Thoracic aorta (tissue), 2 donors: Measurements from ENCODE around the gene ST6GALNAC3. TPM values are rescaled to one million over a fixed set of nuclear protein-coding genes. Genes with fewer than 3 reads are reported as not detected.

Experiments used
- ATAC-seq: fragments of 150-250 bp; one replicate; pipeline ENCODE4 v1.8.0; 2017; ENCODE audit warnings: low read depth; ENCODE audit not compliant: insufficient number of reproducible peaks, low FRiP score
- DNase-seq: peaks from one replicate; pipeline ENCODE4 v3.0.0-alpha.2; 2020; ENCODE audit warnings: low spot score
- H3K27ac ChIP-seq, 2 donors: fragments of 200-600 bp; sonication (generic); 1 replicate in 1 of 2; 2 replicates in 1 of 2; pipeline ENCODE4 v1.5.1; 2016; ENCODE audit warnings: mild to moderate bottlenecking in 2 of 2, moderate library complexity in 2 of 2
- H3K27me3 ChIP-seq: fragments of 200-600 bp; sonication (generic); replicated peaks from 2 replicates; pipeline ENCODE4 v1.6.0; 2016; ENCODE audit warnings: mild to moderate bottlenecking; ENCODE audit not compliant: insufficient read depth
- H3K36me3 ChIP-seq: fragments of 200-600 bp; sonication (generic); one replicate; pipeline ENCODE4 v1.5.1; 2016
- H3K4me1 ChIP-seq, 2 donors: fragments of 200-600 bp; sonication (generic); 1 replicate in 1 of 2; 2 replicates in 1 of 2; pipeline versions ENCODE4 v1.5.1 to v1.6.0; 2016; ENCODE audit warnings: low read depth in 2 of 2, mild to moderate bottlenecking in 1 of 2; ENCODE audit not compliant: control insufficient read depth in 1 of 2
- H3K4me3 ChIP-seq: fragments of 200-600 bp; sonication (generic); 2 replicates; pipeline ENCODE4 v1.5.1; 2016; ENCODE audit warnings: mild to moderate bottlenecking
- H3K9me3 ChIP-seq: fragments of 200-600 bp; sonication (generic); 2 replicates; pipeline ENCODE4 v1.5.1; 2016
- total RNA-seq, 2 donors: library from RNA; depleted of rRNA; stranded (reverse); fragments of >200 nt; gene quantifications; one replicate each; pipeline versions ENCODE4 v1.1.0 to v1.2.3, GENCODE V29; 2016
- TF ChIP-seq, protein P1 (sequence below): fragments of 200-600 bp; sonication (generic); IDR thresholded peaks from one replicate; pipeline ENCODE4 v1.5.1; 2019; ENCODE audit warnings: antibody characterized with exemption

The ST6GALNAC3 gene
- total RNA-seq, 2 donors from 2014 or later, result 1.4 to 9.5 TPM

DNA sequence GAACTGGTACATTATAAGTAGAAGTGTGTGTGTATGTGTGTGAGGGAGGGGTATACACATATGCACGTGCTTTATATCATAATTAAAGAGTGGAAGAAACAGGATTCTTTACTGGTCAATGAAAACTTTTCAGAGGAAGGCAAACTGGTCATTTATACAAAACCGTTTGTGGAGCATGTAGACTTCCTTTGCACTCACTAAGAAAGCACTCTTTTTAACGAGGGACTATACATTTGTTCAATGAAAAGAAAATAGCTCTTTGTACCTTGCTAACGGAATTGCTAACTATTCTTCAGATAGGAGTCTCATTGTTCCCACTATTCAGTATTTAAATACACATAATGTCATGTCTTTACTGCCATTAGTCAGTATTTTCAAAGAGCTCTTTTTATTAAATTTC, 219.3 kb downstream of the ST6GALNAC3 start:
- TF ChIP-seq, protein P1, sequence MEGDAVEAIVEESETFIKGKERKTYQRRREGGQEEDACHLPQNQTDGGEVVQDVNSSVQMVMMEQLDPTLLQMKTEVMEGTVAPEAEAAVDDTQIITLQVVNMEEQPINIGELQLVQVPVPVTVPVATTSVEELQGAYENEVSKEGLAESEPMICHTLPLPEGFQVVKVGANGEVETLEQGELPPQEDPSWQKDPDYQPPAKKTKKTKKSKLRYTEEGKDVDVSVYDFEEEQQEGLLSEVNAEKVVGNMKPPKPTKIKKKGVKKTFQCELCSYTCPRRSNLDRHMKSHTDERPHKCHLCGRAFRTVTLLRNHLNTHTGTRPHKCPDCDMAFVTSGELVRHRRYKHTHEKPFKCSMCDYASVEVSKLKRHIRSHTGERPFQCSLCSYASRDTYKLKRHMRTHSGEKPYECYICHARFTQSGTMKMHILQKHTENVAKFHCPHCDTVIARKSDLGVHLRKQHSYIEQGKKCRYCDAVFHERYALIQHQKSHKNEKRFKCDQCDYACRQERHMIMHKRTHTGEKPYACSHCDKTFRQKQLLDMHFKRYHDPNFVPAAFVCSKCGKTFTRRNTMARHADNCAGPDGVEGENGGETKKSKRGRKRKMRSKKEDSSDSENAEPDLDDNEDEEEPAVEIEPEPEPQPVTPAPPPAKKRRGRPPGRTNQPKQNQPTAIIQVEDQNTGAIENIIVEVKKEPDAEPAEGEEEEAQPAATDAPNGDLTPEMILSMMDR, result no peak
- H3K27ac ChIP-seq, result no peak overlapping the region
- ATAC-seq (no peak), DNase-seq (no peak)
- H3K4me1 ChIP-seq, result no peaks in the 10 kb centered on the region
- H3K4me3 ChIP-seq, result no peak overlapping the region
- H3K9me3 ChIP-seq, result no peaks in the 10 kb centered on the region
- no peaks in the 10 kb centered on the region for H3K27me3 ChIP-seq
- no peaks in the 10 kb centered on the region for H3K36me3 ChIP-seq

GRCh38 chr1:76294482-76295194, 220.1 kb downstream of the ST6GALNAC3 start:
- ATAC-seq, result no peak
- Histone ChIP-seq H3K27ac (no peak overlapping the region), H3K36me3 (no peaks in the 10 kb centered on the region), H3K9me3 (no peaks in the 10 kb centered on the region), H3K4me1 (no peaks in the 10 kb centered on the region), H3K4me3 (no peak overlapping the region), H3K27me3 (no peaks in the 10 kb centered on the region)
- no peak for DNase-seq
- TF ChIP-seq, protein P1, result no peak

DNA sequence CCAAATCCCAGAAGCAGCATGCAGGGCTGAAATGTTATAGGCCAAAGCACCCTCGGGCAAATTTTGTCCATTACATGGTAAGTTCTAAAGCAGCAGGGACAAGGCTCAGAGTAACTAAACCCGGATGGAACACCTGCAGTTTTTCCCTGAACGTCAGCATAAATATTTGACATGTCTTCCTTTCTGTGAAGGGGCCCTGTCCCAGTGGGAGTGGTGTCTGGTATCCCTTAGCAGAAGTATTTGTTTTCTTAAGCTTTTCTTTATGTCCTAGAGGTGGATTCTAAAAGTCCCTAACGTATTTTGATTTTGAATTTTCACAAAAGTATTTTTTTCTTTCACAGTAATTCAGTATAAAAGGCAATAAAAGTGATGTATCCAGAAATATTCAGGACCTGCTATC, 223.9 kb downstream of the ST6GALNAC3 start:
- H3K27ac ChIP-seq, result no peak overlapping the region
- no peaks in the 10 kb centered on the region for H3K4me1 ChIP-seq
- H3K4me3 ChIP-seq, result no peak overlapping the region
- TF ChIP-seq, protein P1, result no peak
- no peaks in the 10 kb centered on the region for H3K36me3 ChIP-seq
- H3K27me3 ChIP-seq, result no peaks in the 10 kb centered on the region
- ATAC-seq (no peak), DNase-seq (no peak)
- H3K9me3 ChIP-seq, result no peaks in the 10 kb centered on the region

DNA sequence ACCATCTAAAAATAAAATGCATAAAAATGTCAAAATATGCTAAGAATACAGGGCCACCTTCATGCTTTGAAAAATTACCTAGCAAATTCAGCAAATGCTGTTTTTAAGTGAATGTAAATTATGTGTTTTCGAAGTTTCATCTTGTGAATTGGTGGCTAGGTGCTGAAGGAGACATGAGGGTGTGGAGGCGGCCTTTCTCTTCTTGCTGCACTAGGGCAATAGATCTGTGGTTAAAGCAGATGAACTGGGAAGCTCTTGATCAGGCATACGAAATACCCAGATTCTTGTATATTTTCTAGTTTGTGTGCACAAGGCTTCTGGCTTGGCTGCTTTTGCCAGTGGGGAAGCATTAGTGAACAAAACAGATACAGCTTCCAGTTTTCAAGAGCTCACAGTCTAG, 224.5 kb downstream of the ST6GALNAC3 start:
- DNase-seq (no peak), ATAC-seq (no peak)
- no peak overlapping the region for H3K27ac ChIP-seq
- H3K4me3 ChIP-seq, result no peak overlapping the region
- H3K27me3 ChIP-seq, result no peaks in the 10 kb centered on the region
- TF ChIP-seq, protein P1, result no peak
- H3K36me3 ChIP-seq, result no peaks in the 10 kb centered on the region
- no peaks in the 10 kb centered on the region for H3K4me1 ChIP-seq
- no peaks in the 10 kb centered on the region for H3K9me3 ChIP-seq

- no peak for ATAC-seq
- H3K27ac ChIP-seq, result no peak overlapping the region
- H3K4me1 ChIP-seq, result no peaks in the 10 kb centered on the region
- no peak for DNase-seq
- no peaks in the 10 kb centered on the region for H3K9me3 ChIP-seq
- no peak overlapping the region for H3K4me3 ChIP-seq
- H3K36me3 ChIP-seq, result no peaks in the 10 kb centered on the region
- no peaks in the 10 kb centered on the region for H3K27me3 ChIP-seq
- TF ChIP-seq, protein P1, result no peak
Observed at GRCh38 chr1:76300556-76300955, 226.0 kb downstream of the ST6GALNAC3 start.
